IMR-90 (cell line): ENCODE results near the gene NXPE3. TPM values are rescaled to one million over a fixed set of nuclear protein-coding genes. Genes with fewer than 3 reads are reported as not detected.

Experiments used
- ATAC-seq: fragments of 200-7000 bp; cut with Tn5 transposase; 2 replicates; pipeline ENCODE4 v1.9.1; 2020; ENCODE audit warnings: low read depth, mild to moderate bottlenecking, moderate library complexity
- BruUV-seq: library from RNA; stranded (reverse); fragments of 400-500 nt; replicated peaks from 2 replicates; lab custom pipeline; 2021; lab: Mats Ljungman, UMichigan
- CTCF ChIA-PET: fragments of 300-600 bp; formaldehyde crosslinking; extraction: SDS; loops from one replicate; lab custom pipeline; 2021; ENCODE audit warnings: antibody characterized with exemption; lab: Yijun Ruan, JAX
- POLR2A ChIA-PET: fragments of 300-600 bp; sonication (Branson Sonifier 250); formaldehyde crosslinking; loops from one replicate; lab custom pipeline; 2022; ENCODE audit warnings: antibody characterized with exemption; ENCODE audit not compliant: unreplicated experiment; lab: Charles Lee
- DNase-seq: peaks from one replicate; pipeline ENCODE4 v3.0.0; 2013
- H2AFZ ChIP-seq: replicated peaks from 2 replicates; pipeline ENCODE3; 2013; ENCODE audit warnings: low read length, mild to moderate bottlenecking; ENCODE audit not compliant: poor library complexity
- H2AK5ac ChIP-seq: 2 replicates; pipeline ENCODE4 v1.6.1; 2013; ENCODE audit warnings: low read depth, low read length, inconsistent platforms
- H2AK9ac ChIP-seq: replicated peaks from 2 replicates; pipeline ENCODE3; 2013; ENCODE audit warnings: mild to moderate bottlenecking, low read depth, low read length, moderate library complexity; ENCODE audit not compliant: poor library complexity
- H2BK120ac ChIP-seq: 2 replicates; pipeline ENCODE4 v1.6.1; 2013; ENCODE audit warnings: low read depth, low read length, inconsistent platforms
- H2BK15ac ChIP-seq: 3 replicates; pipeline ENCODE4 v1.6.1; 2013; ENCODE audit warnings: low read depth, low read length, inconsistent platforms
- H2BK20ac ChIP-seq: 2 replicates; pipeline ENCODE4 v1.6.1; 2013; ENCODE audit warnings: low read depth, mild to moderate bottlenecking, inconsistent platforms, low read length, moderate library complexity
- H2BK5ac ChIP-seq: 2 replicates; pipeline ENCODE4 v1.6.1; 2013; ENCODE audit warnings: mild to moderate bottlenecking, low read depth, low read length, inconsistent platforms; ENCODE audit not compliant: poor library complexity, severe bottlenecking
- H3K14ac ChIP-seq: replicated peaks from 2 replicates; pipeline ENCODE4 v1.6.1; 2013; ENCODE audit warnings: low read depth, low read length, inconsistent platforms
- H3K18ac ChIP-seq: 2 replicates; pipeline ENCODE4 v1.6.1; 2013; ENCODE audit warnings: low read depth, low read length, control low read depth
- H3K23ac ChIP-seq: 2 replicates; pipeline ENCODE4 v1.6.1; 2013; ENCODE audit warnings: low read depth, low read length, inconsistent platforms
- H3K27ac ChIP-seq: 2 replicates; pipeline ENCODE4 v1.5.1; 2013; ENCODE audit warnings: mild to moderate bottlenecking, control low read depth, low read length; ENCODE audit not compliant: insufficient read depth
- H3K27me3 ChIP-seq: 2 replicates; pipeline ENCODE4 v1.6.1; 2013; ENCODE audit warnings: low read length; ENCODE audit not compliant: control insufficient read depth, insufficient read depth
- H3K36me3 ChIP-seq: 2 replicates; pipeline ENCODE4 v1.6.1; 2013; ENCODE audit warnings: low read length, mixed read lengths; ENCODE audit not compliant: control insufficient read depth, insufficient read depth
- H3K4ac ChIP-seq: 2 replicates; pipeline ENCODE4 v1.6.1; 2013; ENCODE audit warnings: low read depth, low read length, inconsistent platforms
- H3K4me1 ChIP-seq: 2 replicates; pipeline ENCODE4 v1.6.1; 2013; ENCODE audit warnings: low read length, mixed read lengths; ENCODE audit not compliant: control insufficient read depth, insufficient read depth
- H3K4me2 ChIP-seq: 2 replicates; pipeline ENCODE4 v1.6.1; 2013; ENCODE audit warnings: low read depth, mild to moderate bottlenecking, control low read depth, low read length, moderate library complexity
- H3K4me3 ChIP-seq: 2 replicates; pipeline ENCODE4 v1.5.1; 2013; ENCODE audit warnings: low read depth, mild to moderate bottlenecking, control low read depth, low read length, moderate library complexity; ENCODE audit not compliant: insufficient read depth
- H3K56ac ChIP-seq: 2 replicates; pipeline ENCODE4 v1.6.1; 2013; ENCODE audit warnings: low read length, inconsistent platforms; ENCODE audit not compliant: insufficient read depth; ENCODE audit errors: extremely low read depth
- H3K79me1 ChIP-seq, 2 experiments: 2 replicates each; pipeline ENCODE4 v1.6.1; 2013; ENCODE audit warnings: low read length in 2 of 2, inconsistent platforms in 1 of 2, low read depth in 1 of 2
- H3K9ac ChIP-seq: 2 replicates; pipeline ENCODE4 v1.6.1; 2013; ENCODE audit warnings: low read depth, low read length, control low read depth
- H3K9me1 ChIP-seq: 2 replicates; pipeline ENCODE4 v1.6.1; 2013; ENCODE audit warnings: low read length, inconsistent platforms; ENCODE audit not compliant: insufficient read depth
- H3K9me3 ChIP-seq: 2 replicates; pipeline ENCODE4 v1.6.1; 2013; ENCODE audit warnings: low read length; ENCODE audit not compliant: control insufficient read depth, insufficient read depth
- H4K20me1 ChIP-seq: 2 replicates; pipeline ENCODE4 v1.6.1; 2013; ENCODE audit warnings: low read length, inconsistent platforms; ENCODE audit not compliant: insufficient read depth
- H4K5ac ChIP-seq: 2 replicates; pipeline ENCODE4 v1.6.1; 2013; ENCODE audit warnings: mild to moderate bottlenecking, low read depth, low read length, control low read depth
- H4K8ac ChIP-seq, 2 experiments: 2 replicates each; pipeline ENCODE4 v1.6.1; 2013; ENCODE audit warnings: low read depth in 2 of 2, low read length in 2 of 2, control low read depth in 1 of 2, inconsistent platforms in 1 of 2
- H4K91ac ChIP-seq: 2 replicates; pipeline ENCODE4 v1.6.1; 2013; ENCODE audit warnings: low read depth, low read length, inconsistent platforms; ENCODE audit not compliant: insufficient read depth
- BHLHE40 ChIP-seq: fragments of 150-350 bp; IDR thresholded peaks from 2 replicates; pipeline ENCODE4 v1.6.1; 2016; ENCODE audit warnings: mild to moderate bottlenecking, low read depth, low read length
- CEBPB ChIP-seq: IDR thresholded peaks from 2 replicates; pipeline ENCODE4 v1.6.1; 2012; ENCODE audit warnings: low read depth, low read length, improper control_type of control experiment
- CHD1 ChIP-seq: IDR thresholded peaks from 2 replicates; pipeline ENCODE4 v1.6.1; 2012; ENCODE audit warnings: low read depth, low read length, improper control_type of control experiment
- CTCF ChIP-seq: conservative IDR thresholded peaks from 2 replicates; pipeline ENCODE4 v1.5.1; 2012; ENCODE audit warnings: mild to moderate bottlenecking, low read depth, low read length, improper control_type of control experiment
- ELK1 ChIP-seq: fragments of 150-350 bp; IDR thresholded peaks from 2 replicates; pipeline ENCODE4 v1.6.1; 2016; ENCODE audit warnings: low read depth, mild to moderate bottlenecking, low read length, moderate library complexity, borderline replicate concordance
- FOS ChIP-seq: fragments of 150-350 bp; IDR thresholded peaks from 2 replicates; pipeline ENCODE4 v1.6.1; 2016; ENCODE audit warnings: low read depth, low read length
- MAFK ChIP-seq: IDR thresholded peaks from 2 replicates; pipeline ENCODE4 v1.6.1; 2012; ENCODE audit warnings: low read depth, low read length, improper control_type of control experiment
- MAZ ChIP-seq: IDR thresholded peaks from 2 replicates; pipeline ENCODE4 v1.6.1; 2012; ENCODE audit warnings: low read depth, mild to moderate bottlenecking, low read length, improper control_type of control experiment, moderate library complexity, borderline replicate concordance
- RCOR1 ChIP-seq: IDR thresholded peaks from 2 replicates; pipeline ENCODE4 v1.6.1; 2012; ENCODE audit warnings: mild to moderate bottlenecking, low read length, improper control_type of control experiment; ENCODE audit not compliant: insufficient replicate concordance
- RFX5 ChIP-seq: IDR thresholded peaks from 2 replicates; pipeline ENCODE4 v1.8.0; 2012; ENCODE audit warnings: low read depth, mild to moderate bottlenecking, low read length, moderate library complexity
- dilution Hi-C: fragments of 300-500 bp; cut with HindIII; formaldehyde crosslinking; loops from one replicate; pipeline ENCODE4 v1.14.3; 2018; ENCODE audit warnings: low sequenced_read_pairs; ENCODE audit not compliant: unreplicated experiment
- in situ Hi-C: fragments of 300-500 bp; cut with MboI; formaldehyde crosslinking; loops from 3 replicates; pipeline ENCODE4 v1.14.3; 2019; ENCODE audit warnings: low sequenced_read_pairs, inconsistent platforms, mixed read lengths
- intact Hi-C: fragments of 100-400 bp; cut with micrococcal nuclease; formaldehyde crosslinking; loops from 2 replicates; pipeline ENCODE4 v1.10.0; 2022
- polyA plus RNA-seq, 3 experiments: library from polyadenylated mRNA; depleted of rRNA; stranded (reverse); fragments of >200 nt; gene quantifications; 2 replicates each; pipeline ENCODE4 v1.2.3, GENCODE V29; 2012; ENCODE audit warnings: low replicate concordance in 1 of 3
- total RNA-seq: library from RNA; depleted of rRNA; stranded (reverse); fragments of >200 nt; gene quantifications from 2 replicates; pipeline ENCODE4 v1.2.3, GENCODE V29; 2012

Gene NXPE3
- total and polyA plus RNA-seq, 2 of the 4 experiments (the other 2 are of a cell fraction): 20.0 to 23.8 TPM

GRCh38 chr3:101812895-101813294 is 33.9 kb downstream of the NXPE3 start:
- peaks cover 5% of the 10 kb centered on the region for H3K36me3 ChIP-seq
- ChIA-PET POLR2A (no interaction called here), CTCF (interaction anchor here (0.6 to 2.8 kb wide), 4 partner anchors 10 to 416 kb away, joined by 3 to 15 read pairs (median 8); no protein-coding TSS in a partner anchor)
- H3K9me1 ChIP-seq: no peaks in the 10 kb centered on the region
- H3K27me3 ChIP-seq: no peaks in the 10 kb centered on the region
- no peak overlapping the region for H4K91ac ChIP-seq
- dilution Hi-C loops (no loop called here), intact Hi-C loops (loop anchor here (1.0 to 5.0 kb wide), 3 partner anchors 39 to 720 kb away; no protein-coding TSS in a partner anchor), in situ Hi-C loops (loop anchor here (5.0 kb wide), 1 partner anchor 414 kb away; no protein-coding TSS in a partner anchor)
- no peak overlapping the region for H2BK20ac ChIP-seq
- no peak overlapping the region for H2AK9ac ChIP-seq
- no peak overlapping the region for H3K56ac ChIP-seq
- H3K4ac ChIP-seq: no peak overlapping the region
- TF ChIP-seq CEBPB (no peak), ELK1 (no peak), MAFK (no peak), CHD1 (no peak), BHLHE40 (no peak), MAZ (no peak), RFX5 (no peak), RCOR1 (no peak), CTCF (no peak), FOS (no peak)
- H3K23ac ChIP-seq: no peak overlapping the region
- H3K18ac ChIP-seq: no peak overlapping the region
- no peak overlapping the region for H4K5ac ChIP-seq
- no peaks in the 10 kb centered on the region for H4K20me1 ChIP-seq
- no peak overlapping the region for H2AFZ ChIP-seq
- H3K4me1 ChIP-seq: peaks cover 2% of the 10 kb centered on the region; the same call in 1 of the 2 replicates
- H3K9me3 ChIP-seq: no peaks in the 10 kb centered on the region
- H3K9ac ChIP-seq: no peak overlapping the region
- no peak overlapping the region for H4K8ac ChIP-seq
- 0 out of 2 replicates have a peak overlapping the region, but pooled peaks have one; percentile 2 for H2AK5ac ChIP-seq
- H2BK120ac ChIP-seq: no peak overlapping the region
- H3K4me2 ChIP-seq: no peak overlapping the region
- no peak overlapping the region for H3K27ac ChIP-seq
- H3K14ac ChIP-seq: no peak overlapping the region
- no TSS peak for BruUV-seq
- H2BK15ac ChIP-seq: no peak overlapping the region
- no peak overlapping the region for H3K4me3 ChIP-seq
- ATAC-seq (no peak), DNase-seq (no peak)
- H2BK5ac ChIP-seq: no peak overlapping the region
- H3K79me1 ChIP-seq: peaks cover 7 to 12% of the 10 kb centered on the region in 2 experiments; a peak in 3 of 4 replicates
